Kidney capillary endothelial cell (primary cell): Measurements from ENCODE around the gene VSIG10L.
A peak's percentile ranks its signal among the peaks of the same experiment; 100 is the strongest.

Experiments
- DNase-seq: peaks from one replicate; pipeline ENCODE4 v3.0.0-alpha.2; 2018; ENCODE audit warnings: low spot score

The VSIG10L gene

GRCh38 chr19:51365211-51365964 is 23.4 kb upstream of the VSIG10L start:
- peak; percentile 12 for DNase-seq

GRCh38 chr19:51364200-51365106 is 22.5 kb upstream of the VSIG10L start:
- no peak for DNase-seq

- DNase-seq, result no peak
These were observed 19.3 kb upstream of the VSIG10L start for GRCh38 chr19:51361239-51361638.

- DNase-seq, result no peak
These were observed 17.4 kb upstream of the VSIG10L start for GRCh38 chr19:51359294-51359693.

- no peak for DNase-seq
These were observed 16.0 kb upstream of the VSIG10L start for GRCh38 chr19:51357952-51358351.

- no peak for DNase-seq
These were observed 14.3 kb upstream of the VSIG10L start for GRCh38 chr19:51356159-51356801.

GRCh38 chr19:51354742-51355148 is 12.8 kb upstream of the VSIG10L start:
- no peak for DNase-seq

GRCh38 chr19:51354103-51354741 is 12.3 kb upstream of the VSIG10L start:
- DNase-seq, result no peak

GRCh38 chr19:51352783-51353360 is 10.9 kb upstream of the VSIG10L start:
- no peak for DNase-seq

GRCh38 chr19:51351266-51351990 is 9.5 kb upstream of the VSIG10L start:
- DNase-seq, result no peak

GRCh38 chr19:51347209-51347928 is 5.4 kb upstream of the VSIG10L start:
- DNase-seq, result no peak

GRCh38 chr19:51346742-51347141 is 4.8 kb upstream of the VSIG10L start:
- no peak for DNase-seq

GRCh38 chr19:51345076-51345620 is 3.2 kb upstream of the VSIG10L start:
- no peak for DNase-seq

- no peak for DNase-seq
These were observed 961 bp upstream of the VSIG10L start for GRCh38 chr19:51342631-51343569.

- no peak for DNase-seq
These were observed 873 bp downstream of the VSIG10L start for GRCh38 chr19:51341066-51341465.

- DNase-seq, result peak; percentile 91
These were observed 2.0 kb downstream of the VSIG10L start for GRCh38 chr19:51339687-51340656.

GRCh38 chr19:51339313-51339686 is 2.6 kb downstream of the VSIG10L start:
- no peak for DNase-seq
